SK-N-SH (cell line): ENCODE results near the gene PAQR7. TPM values are rescaled to one million over a fixed set of nuclear protein-coding genes. Genes with fewer than 3 reads are reported as not detected.

ENCODE experiments used
- CTCF ChIA-PET: fragments of 300-600, 350-600 bp; formaldehyde crosslinking; extraction: SDS; loops from one replicate; lab custom pipeline; 2021; lab: Yijun Ruan, JAX
- POLR2A ChIA-PET: fragments of 350-600 bp; sonication (Branson Sonifier 250); formaldehyde crosslinking; extraction: SDS; loops from one replicate; lab custom pipeline; 2020; ENCODE audit warnings: antibody characterized with exemption, inconsistent platforms; lab: Yijun Ruan, JAX
- DNase-seq: peaks from one replicate; pipeline ENCODE4 v3.0.0; 2012
- H2AFZ ChIP-seq: fragments of 200-600 bp; sonication (generic); 2 replicates; pipeline ENCODE4 v1.8.1; 2016; ENCODE audit warnings: antibody characterized with exemption, mild to moderate bottlenecking, low read depth
- H3F3A ChIP-seq: fragments of 200-600 bp; sonication (generic); replicated peaks from 2 replicates; pipeline ENCODE3; 2016; ENCODE audit warnings: antibody characterized with exemption, mild to moderate bottlenecking; ENCODE audit not compliant: insufficient read depth
- H3K27ac ChIP-seq, 2 experiments: fragments of 200-500 bp in 1 of 2; fragments of 200-600 bp in 1 of 2; sonication (Bioruptor generic) in 1 of 2; sonication (generic), shearing (Covaris generic) in 1 of 2; 2 replicates each; pipeline versions ENCODE4 v1.5.1 to v1.6.1; 2014 to 2016; ENCODE audit warnings: low read depth in 2 of 2, inconsistent platforms in 1 of 2, low read length in 1 of 2, mild to moderate bottlenecking in 1 of 2, mixed read lengths in 1 of 2
- H3K27me3 ChIP-seq: fragments of 200-600 bp; sonication (generic), shearing (Covaris generic); 2 replicates; pipeline ENCODE4 v1.6.1; 2016; ENCODE audit warnings: mixed run types; ENCODE audit not compliant: insufficient read depth
- H3K36me3 ChIP-seq, 2 experiments: fragments of 200-500 bp in 1 of 2; fragments of 200-600 bp in 1 of 2; sonication (Bioruptor generic) in 1 of 2; sonication (generic) in 1 of 2; replicated peaks in 1 of 2; 2 replicates each; pipeline versions ENCODE3 to v1.5.1; 2014 to 2016; ENCODE audit warnings: low read length in 1 of 2, mild to moderate bottlenecking in 1 of 2; ENCODE audit not compliant: insufficient read depth in 2 of 2, control insufficient read depth in 1 of 2
- H3K4me1 ChIP-seq, 2 experiments: fragments of 200-500 bp in 1 of 2; fragments of 200-600 bp in 1 of 2; sonication (Bioruptor generic) in 1 of 2; sonication (generic), shearing (Covaris generic) in 1 of 2; 2 replicates each; pipeline versions ENCODE4 v1.5.1 to v1.6.1; 2014 to 2016; ENCODE audit warnings: low read depth in 1 of 2, low read length in 1 of 2, mixed run types in 1 of 2; ENCODE audit not compliant: insufficient read depth in 2 of 2, control insufficient read depth in 1 of 2
- H3K4me2 ChIP-seq: fragments of 200-600 bp; sonication (generic), shearing (Covaris generic); 2 replicates; pipeline ENCODE4 v1.6.1; 2017; ENCODE audit warnings: mixed run types
- H3K4me3 ChIP-seq, 2 experiments: fragments of 200-500 bp in 1 of 2; fragments of 200-600 bp in 1 of 2; sonication (Bioruptor generic) in 1 of 2; sonication (generic), shearing (Covaris generic) in 1 of 2; 2 replicates each; pipeline versions ENCODE4 v1.5.1 to v1.8.1; 2014 to 2016; ENCODE audit warnings: low read depth in 2 of 2, inconsistent platforms in 1 of 2, low read length in 1 of 2, mild to moderate bottlenecking in 1 of 2, mixed read lengths in 1 of 2, moderate library complexity in 1 of 2
- H3K79me2 ChIP-seq: fragments of 200-600 bp; sonication (generic); 2 replicates; pipeline ENCODE4 v1.8.1; 2017; ENCODE audit warnings: mild to moderate bottlenecking; ENCODE audit not compliant: insufficient read depth
- H3K9ac ChIP-seq: fragments of 200-600 bp; sonication (generic); 2 replicates; pipeline ENCODE4 v1.6.1; 2017; ENCODE audit warnings: mixed run types
- H3K9me2 ChIP-seq: fragments of 200-600 bp; sonication (generic); 2 replicates; pipeline ENCODE4 v1.6.1; 2017; ENCODE audit warnings: mixed run types
- H3K9me3 ChIP-seq: fragments of 200-600 bp; sonication (generic); 2 replicates; pipeline ENCODE4 v1.6.1; 2017; ENCODE audit warnings: mixed run types, mild to moderate bottlenecking, moderate library complexity
- H4K20me1 ChIP-seq: fragments of 200-600 bp; sonication (generic); 2 replicates; pipeline ENCODE4 v1.6.1; 2017; ENCODE audit warnings: mild to moderate bottlenecking, mixed run types; ENCODE audit not compliant: insufficient read depth
- CHD2 ChIP-seq: fragments of 150-350 bp; IDR thresholded peaks from 2 replicates; pipeline ENCODE4 v1.6.1; 2018; ENCODE audit warnings: low read length; ENCODE audit not compliant: partially characterized antibody
- EP300 ChIP-seq, 2 experiments: IDR thresholded peaks; 2 replicates each; pipeline versions ENCODE4 v1.4.0 to v1.6.1; 2012; ENCODE audit warnings: borderline replicate concordance in 1 of 2, low read depth in 1 of 2, low read length in 1 of 2
- FOSL2 ChIP-seq: IDR thresholded peaks from 2 replicates; pipeline ENCODE4 v1.4.0; 2012; ENCODE audit warnings: low read depth, mild to moderate bottlenecking, moderate library complexity, borderline replicate concordance
- FOXM1 ChIP-seq: IDR thresholded peaks from 2 replicates; pipeline ENCODE4 v1.4.0; 2012; ENCODE audit warnings: low read depth, mild to moderate bottlenecking
- GATA2 ChIP-seq: sonication (generic); formaldehyde crosslinking; IDR thresholded peaks from 2 replicates; pipeline ENCODE4 v1.5.0; 2020; ENCODE audit warnings: mild to moderate bottlenecking, missing genetic modification reagents
- IRF3 ChIP-seq: fragments of 150-350 bp; IDR thresholded peaks from 2 replicates; pipeline ENCODE4 v1.6.1; 2016; ENCODE audit warnings: mild to moderate bottlenecking, low read depth, low read length
- JUND ChIP-seq: IDR thresholded peaks from 2 replicates; pipeline ENCODE4 v1.4.0; 2012
- MEF2A ChIP-seq: IDR thresholded peaks from 2 replicates; pipeline ENCODE4 v1.4.0; 2012; ENCODE audit warnings: low read depth, borderline replicate concordance
- RFX5 ChIP-seq: IDR thresholded peaks from 2 replicates; pipeline ENCODE4 v1.6.1; 2012; ENCODE audit warnings: mild to moderate bottlenecking, improper control_type of control experiment, low read length
- TCF12 ChIP-seq: IDR thresholded peaks from 2 replicates; pipeline ENCODE4 v1.4.0; 2012
- TEAD4 ChIP-seq: IDR thresholded peaks from 2 replicates; pipeline ENCODE4 v1.4.0; 2012; ENCODE audit warnings: mild to moderate bottlenecking, borderline replicate concordance; ENCODE audit not compliant: insufficient read depth
- USF1 ChIP-seq: IDR thresholded peaks from 2 replicates; pipeline ENCODE4 v1.4.0; 2012; ENCODE audit warnings: low read depth, borderline replicate concordance
- WGBS: methylation state at CpG from one replicate; pipeline ENCODE4 v1.1.6; 2017; ENCODE audit warnings: low lambda C conversion rate; 5-methylcytosine and 5-hydroxymethylcytosine counted together
- polyA plus RNA-seq, 3 experiments: library from polyadenylated mRNA; depleted of rRNA; stranded (reverse); fragments of >200 nt; gene quantifications; 2 replicates each; pipeline ENCODE4 v1.2.3, GENCODE V29; 2012
- TF ChIP-seq, protein P1 (sequence below): fragments of 150-350 bp; IDR thresholded peaks from 2 replicates; pipeline ENCODE4 v1.6.1; 2017; ENCODE audit warnings: antibody characterized with exemption, low read length, low read depth, borderline replicate concordance
- TF ChIP-seq, protein P2 (sequence below): IDR thresholded peaks from 2 replicates; pipeline ENCODE4 v1.4.0; 2012; ENCODE audit warnings: low read depth, borderline replicate concordance
- TF ChIP-seq, protein P3 (sequence below): IDR thresholded peaks from 2 replicates; pipeline ENCODE4 v1.6.1; 2012; ENCODE audit warnings: mild to moderate bottlenecking, low read depth, low read length, moderate library complexity

PAQR7 gene
- polyA plus RNA-seq, 1 of the 3 experiments (the other 2 are of a cell fraction), result 5.6 TPM

DNA sequence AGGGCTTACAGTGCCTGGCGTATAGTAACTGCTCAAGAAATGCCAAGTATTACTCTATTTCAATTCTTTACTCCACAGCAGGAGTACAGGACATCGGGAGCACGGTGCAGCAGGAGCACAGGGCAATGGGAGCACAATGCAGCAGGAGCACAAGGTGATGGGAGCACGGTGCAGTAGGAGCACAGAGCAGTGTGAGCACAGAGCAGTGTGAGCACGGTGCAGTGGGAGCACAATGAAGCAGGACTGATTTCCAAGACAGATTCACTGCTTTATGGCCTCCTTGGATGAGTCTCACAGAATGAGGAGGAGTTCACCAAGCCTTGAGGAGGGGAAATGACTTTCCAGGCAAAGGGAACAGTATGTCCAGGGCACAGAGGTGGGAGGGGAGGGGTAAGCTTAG, 5.0 kb upstream of the PAQR7 start:
- H3K4me3 ChIP-seq, result no peak overlapping the region
- no peaks in the 10 kb centered on the region for H3K36me3 ChIP-seq
- H2AFZ ChIP-seq, result no peak overlapping the region
- H3K9me2 ChIP-seq, result no peaks in the 10 kb centered on the region
- DNase-seq, result no peak
- no peaks in the 10 kb centered on the region for H3K27me3 ChIP-seq
- H3K4me2 ChIP-seq, result no peak overlapping the region
- CTCF ChIA-PET, result interaction anchor here (0.9 to 4.3 kb wide), 3 partner anchors 15 to 124 kb away, joined by 3 to 32 read pairs (median 3); no protein-coding TSS in a partner anchor
- TF ChIP-seq JUND, result no peak
- TF ChIP-seq USF1, result no peak
- TF ChIP-seq, protein P1, sequence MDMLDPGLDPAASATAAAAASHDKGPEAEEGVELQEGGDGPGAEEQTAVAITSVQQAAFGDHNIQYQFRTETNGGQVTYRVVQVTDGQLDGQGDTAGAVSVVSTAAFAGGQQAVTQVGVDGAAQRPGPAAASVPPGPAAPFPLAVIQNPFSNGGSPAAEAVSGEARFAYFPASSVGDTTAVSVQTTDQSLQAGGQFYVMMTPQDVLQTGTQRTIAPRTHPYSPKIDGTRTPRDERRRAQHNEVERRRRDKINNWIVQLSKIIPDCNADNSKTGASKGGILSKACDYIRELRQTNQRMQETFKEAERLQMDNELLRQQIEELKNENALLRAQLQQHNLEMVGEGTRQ, result no peak
- TF ChIP-seq GATA2 (CRISPR knock-in tag), result no peak
- no peak for TF ChIP-seq TCF12
- no peak for TF ChIP-seq FOSL2
- no peak for TF ChIP-seq CHD2
- TF ChIP-seq, protein P2, sequence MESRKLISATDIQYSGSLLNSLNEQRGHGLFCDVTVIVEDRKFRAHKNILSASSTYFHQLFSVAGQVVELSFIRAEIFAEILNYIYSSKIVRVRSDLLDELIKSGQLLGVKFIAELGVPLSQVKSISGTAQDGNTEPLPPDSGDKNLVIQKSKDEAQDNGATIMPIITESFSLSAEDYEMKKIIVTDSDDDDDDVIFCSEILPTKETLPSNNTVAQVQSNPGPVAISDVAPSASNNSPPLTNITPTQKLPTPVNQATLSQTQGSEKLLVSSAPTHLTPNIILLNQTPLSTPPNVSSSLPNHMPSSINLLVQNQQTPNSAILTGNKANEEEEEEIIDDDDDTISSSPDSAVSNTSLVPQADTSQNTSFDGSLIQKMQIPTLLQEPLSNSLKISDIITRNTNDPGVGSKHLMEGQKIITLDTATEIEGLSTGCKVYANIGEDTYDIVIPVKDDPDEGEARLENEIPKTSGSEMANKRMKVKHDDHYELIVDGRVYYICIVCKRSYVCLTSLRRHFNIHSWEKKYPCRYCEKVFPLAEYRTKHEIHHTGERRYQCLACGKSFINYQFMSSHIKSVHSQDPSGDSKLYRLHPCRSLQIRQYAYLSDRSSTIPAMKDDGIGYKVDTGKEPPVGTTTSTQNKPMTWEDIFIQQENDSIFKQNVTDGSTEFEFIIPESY, result no peak
- no peaks in the 10 kb centered on the region for H3K79me2 ChIP-seq
- no peaks in the 10 kb centered on the region for H3K9me3 ChIP-seq
- POLR2A ChIA-PET, result no interaction called here
- H4K20me1 ChIP-seq, result no peaks in the 10 kb centered on the region
- WGBS, result 95% methylated on average over 5 of the region's 5 CpGs
- H3K27ac ChIP-seq, result no peak overlapping the region
- no peak overlapping the region for H3K9ac ChIP-seq
- H3F3A ChIP-seq, result peaks cover 12% of the 10 kb centered on the region
- H3K4me1 ChIP-seq, result peaks cover 0 to 15% of the 10 kb centered on the region in 2 experiments; a peak in 1 of 4 replicates

DNA sequence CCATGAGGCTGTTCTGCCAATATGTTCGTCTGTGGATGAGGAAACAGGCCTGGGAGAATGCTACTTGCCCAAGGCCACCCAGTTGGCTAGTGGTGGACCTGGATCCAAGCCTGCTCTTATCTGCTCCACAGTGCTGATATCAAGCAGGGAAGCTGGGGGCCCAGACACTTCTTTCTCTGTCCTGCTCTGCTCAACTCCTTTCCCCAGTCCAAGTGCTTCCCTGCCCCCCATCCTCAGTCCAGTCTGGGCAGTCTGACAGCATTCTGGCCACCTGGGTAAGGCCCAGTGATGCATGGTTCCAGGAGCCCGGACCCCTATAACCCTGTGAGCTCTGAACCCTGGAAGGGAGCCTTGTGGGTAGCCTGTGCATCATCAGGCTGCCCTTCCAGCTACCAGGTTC, 4.2 kb upstream of the PAQR7 start:
- CTCF ChIA-PET, result interaction anchor here (0.7 to 4.3 kb wide), 7 partner anchors 9 to 156 kb away, joined by 3 to 32 read pairs (median 3); no protein-coding TSS in a partner anchor
- H3K9ac ChIP-seq, result no peak overlapping the region
- H3K79me2 ChIP-seq, result peaks cover under 1% of the 10 kb centered on the region; the same call in 1 of the 2 replicates
- H3K36me3 ChIP-seq, result no peaks in the 10 kb centered on the region
- POLR2A ChIA-PET, result interaction anchor here (1.5 kb wide), 1 partner anchor 16 kb away, joined by 3 read pairs; no protein-coding TSS in a partner anchor
- peaks cover 0 to 17% of the 10 kb centered on the region in 2 experiments; a peak in 1 of 4 replicates for H3K4me1 ChIP-seq
- no peaks in the 10 kb centered on the region for H3K9me2 ChIP-seq
- H3F3A ChIP-seq, result peaks cover 12% of the 10 kb centered on the region
- no peak overlapping the region for H2AFZ ChIP-seq
- WGBS, result 92% methylated on average over 2 of the region's 2 CpGs
- H3K27me3 ChIP-seq, result no peaks in the 10 kb centered on the region
- no peak overlapping the region; a peak in 1 of 4 replicates for H3K27ac ChIP-seq
- H3K4me3 ChIP-seq, result no peak overlapping the region
- DNase-seq, result no peak
- no peak overlapping the region for H3K4me2 ChIP-seq
- H4K20me1 ChIP-seq, result no peaks in the 10 kb centered on the region
- H3K9me3 ChIP-seq, result no peaks in the 10 kb centered on the region
- TF ChIP-seq RFX5, result no peak
- TF ChIP-seq TEAD4, result no peak
- no peak for TF ChIP-seq USF1
- no peak for TF ChIP-seq EP300 (IDR thresholded peaks at IDR 0.05; ENCODE audit: borderline replicate concordance in 1 of 2, low read depth in 1 of 2, low read length in 1 of 2)
- no peak for TF ChIP-seq IRF3
- no peak for TF ChIP-seq FOXM1
- no peak for TF ChIP-seq MEF2A
- no peak for TF ChIP-seq TCF12
- TF ChIP-seq FOSL2, result no peak
- TF ChIP-seq, protein P3, sequence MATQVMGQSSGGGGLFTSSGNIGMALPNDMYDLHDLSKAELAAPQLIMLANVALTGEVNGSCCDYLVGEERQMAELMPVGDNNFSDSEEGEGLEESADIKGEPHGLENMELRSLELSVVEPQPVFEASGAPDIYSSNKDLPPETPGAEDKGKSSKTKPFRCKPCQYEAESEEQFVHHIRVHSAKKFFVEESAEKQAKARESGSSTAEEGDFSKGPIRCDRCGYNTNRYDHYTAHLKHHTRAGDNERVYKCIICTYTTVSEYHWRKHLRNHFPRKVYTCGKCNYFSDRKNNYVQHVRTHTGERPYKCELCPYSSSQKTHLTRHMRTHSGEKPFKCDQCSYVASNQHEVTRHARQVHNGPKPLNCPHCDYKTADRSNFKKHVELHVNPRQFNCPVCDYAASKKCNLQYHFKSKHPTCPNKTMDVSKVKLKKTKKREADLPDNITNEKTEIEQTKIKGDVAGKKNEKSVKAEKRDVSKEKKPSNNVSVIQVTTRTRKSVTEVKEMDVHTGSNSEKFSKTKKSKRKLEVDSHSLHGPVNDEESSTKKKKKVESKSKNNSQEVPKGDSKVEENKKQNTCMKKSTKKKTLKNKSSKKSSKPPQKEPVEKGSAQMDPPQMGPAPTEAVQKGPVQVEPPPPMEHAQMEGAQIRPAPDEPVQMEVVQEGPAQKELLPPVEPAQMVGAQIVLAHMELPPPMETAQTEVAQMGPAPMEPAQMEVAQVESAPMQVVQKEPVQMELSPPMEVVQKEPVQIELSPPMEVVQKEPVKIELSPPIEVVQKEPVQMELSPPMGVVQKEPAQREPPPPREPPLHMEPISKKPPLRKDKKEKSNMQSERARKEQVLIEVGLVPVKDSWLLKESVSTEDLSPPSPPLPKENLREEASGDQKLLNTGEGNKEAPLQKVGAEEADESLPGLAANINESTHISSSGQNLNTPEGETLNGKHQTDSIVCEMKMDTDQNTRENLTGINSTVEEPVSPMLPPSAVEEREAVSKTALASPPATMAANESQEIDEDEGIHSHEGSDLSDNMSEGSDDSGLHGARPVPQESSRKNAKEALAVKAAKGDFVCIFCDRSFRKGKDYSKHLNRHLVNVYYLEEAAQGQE, result no peak
